CD4-positive, alpha-beta T cell (primary cell): ENCODE data around the gene SCAMP1. TPM values are rescaled to one million over a fixed set of nuclear protein-coding genes. Genes with fewer than 3 reads are reported as not detected.

Experiments
- ATAC-seq: fragments of 200-7000 bp; cut with Tn5 transposase; one replicate; pipeline ENCODE4 v1.10.0; 2022; ENCODE audit warnings: mild to moderate bottlenecking; ENCODE audit not compliant: poor library complexity
- CTCF ChIA-PET: fragments of 350-600 bp; sonication (Branson Sonifier 250); formaldehyde crosslinking; loops from one replicate; lab custom pipeline; 2021; ENCODE audit warnings: antibody characterized with exemption, inconsistent platforms; lab: Charles Lee
- POLR2A ChIA-PET: fragments of 350-600 bp; sonication (Branson Sonifier 250); formaldehyde crosslinking; loops from one replicate; lab custom pipeline; 2021; ENCODE audit warnings: antibody characterized with exemption, inconsistent platforms; lab: Charles Lee
- DNase-seq, 14 experiments: peaks; one replicate each; pipeline ENCODE4 v3.0.0-alpha.2; 2013 to 2020; ENCODE audit warnings: mixed read lengths in 2 of 14
- H3K27ac ChIP-seq, 2 donors: one replicate each; pipeline versions ENCODE4 v1.5.1 to v1.7.0; 2013; ENCODE audit warnings: low read length in 2 of 2, low read depth in 1 of 2, mild to moderate bottlenecking in 1 of 2
- H3K27me3 ChIP-seq, 2 experiments: 1 replicate in 1 of 2; 2 replicates in 1 of 2; pipeline versions ENCODE4 v1.6.1 to v1.7.0; 2013; ENCODE audit warnings: low read length in 2 of 2, control low read depth in 1 of 2, mild to moderate bottlenecking in 1 of 2, moderate library complexity in 1 of 2; ENCODE audit not compliant: insufficient read depth in 2 of 2, control insufficient read depth in 1 of 2
- H3K36me3 ChIP-seq: one replicate; pipeline ENCODE4 v1.6.1; 2013; ENCODE audit warnings: low read length, control low read depth; ENCODE audit not compliant: insufficient read depth
- H3K4me1 ChIP-seq: one replicate; pipeline ENCODE4 v1.6.1; 2013; ENCODE audit warnings: low read length, control low read depth; ENCODE audit not compliant: insufficient read depth
- H3K4me3 ChIP-seq: one replicate; pipeline ENCODE4 v1.5.1; 2013; ENCODE audit warnings: mild to moderate bottlenecking, low read length, moderate library complexity
- H3K9me3 ChIP-seq, 2 experiments: 1 replicate in 1 of 2; 2 replicates in 1 of 2; pipeline versions ENCODE4 v1.6.1 to v1.7.0; 2013; ENCODE audit warnings: low read length in 2 of 2, mild to moderate bottlenecking in 2 of 2, control low read depth in 1 of 2, moderate library complexity in 1 of 2; ENCODE audit not compliant: control insufficient read depth in 1 of 2, insufficient read depth in 1 of 2
- H3K27ac Mint-ChIP-seq: one replicate; pipeline ENCODE4 v1.8.0; 2020; ENCODE audit warnings: mixed read lengths
- H3K27me3 Mint-ChIP-seq: one replicate; pipeline ENCODE4 v1.8.0; 2021; ENCODE audit warnings: mixed read lengths
- H3K36me3 Mint-ChIP-seq: one replicate; pipeline ENCODE4 v1.8.0; 2021; ENCODE audit warnings: low read depth, mixed read lengths
- H3K4me1 Mint-ChIP-seq: one replicate; pipeline ENCODE4 v1.8.0; 2021; ENCODE audit warnings: low read depth, mixed read lengths
- H3K4me3 Mint-ChIP-seq: one replicate; pipeline ENCODE4 v1.8.0; 2020; ENCODE audit warnings: mild to moderate bottlenecking, mixed read lengths
- H3K9me3 Mint-ChIP-seq: one replicate; pipeline ENCODE4 v1.8.0; 2020; ENCODE audit warnings: mixed read lengths
- CTCF ChIP-seq: fragments of 200-600 bp; IDR thresholded peaks from one replicate; pipeline ENCODE4 v1.8.0; 2022; ENCODE audit warnings: antibody characterized with exemption, mild to moderate bottlenecking
- intact Hi-C, 2 experiments: fragments of 100-400 bp; cut with DNase I in 1 of 2; cut with micrococcal nuclease in 1 of 2; formaldehyde crosslinking; loops; one replicate each; pipeline versions ENCODE4 v1.15.1 to v1.9.0; 2023 to 2025; cut with DNase I, micrococcal nuclease
- total RNA-seq, 174 experiments: library from RNA in 2 of 174; stranded (reverse) in 2 of 174; gene quantifications; one replicate each; pipeline ENCODE4 v1.2.3 and lab custom pipeline; 2021 to 2026

Gene SCAMP1
- total RNA-seq, 2 experiments from 2014 or later, result 16.0 to 18.4 TPM

GRCh38 chr5:78490709-78491485 is 130.5 kb downstream of the SCAMP1 start:
- no peak for TF ChIP-seq CTCF
- no peak for ATAC-seq
- no peaks in the 10 kb centered on the region for H3K27me3 Mint-ChIP-seq
- H3K27ac ChIP-seq, result no peak overlapping the region
- H3K27me3 ChIP-seq, result no peaks in the 10 kb centered on the region
- no peak overlapping the region for H3K4me3 ChIP-seq
- no peaks in the 10 kb centered on the region for H3K36me3 ChIP-seq
- no peaks in the 10 kb centered on the region for H3K4me1 ChIP-seq
- no peaks in the 10 kb centered on the region for H3K9me3 Mint-ChIP-seq
- POLR2A ChIA-PET, result no interaction called here
- CTCF ChIA-PET, result no interaction called here
- no peaks in the 10 kb centered on the region for H3K4me1 Mint-ChIP-seq
- H3K9me3 ChIP-seq, result no peaks in the 10 kb centered on the region
- H3K27ac Mint-ChIP-seq, result no peak overlapping the region
- no peak for DNase-seq
- H3K4me3 Mint-ChIP-seq, result no peak overlapping the region
- intact Hi-C loops, result no loop called here
- H3K36me3 Mint-ChIP-seq, result peaks cover 14% of the 10 kb centered on the region

GRCh38 chr5:78492224-78492623 is 131.8 kb downstream of the SCAMP1 start:
- no peaks in the 10 kb centered on the region for H3K36me3 ChIP-seq
- Mint-ChIP-seq H3K36me3 (peaks cover 14% of the 10 kb centered on the region), H3K27me3 (peaks cover 7% of the 10 kb centered on the region), H3K4me3 (no peak overlapping the region), H3K9me3 (no peaks in the 10 kb centered on the region), H3K4me1 (no peaks in the 10 kb centered on the region), H3K27ac (no peak overlapping the region)
- no peaks in the 10 kb centered on the region for H3K4me1 ChIP-seq
- H3K4me3 ChIP-seq, result no peak overlapping the region
- ChIA-PET POLR2A (no interaction called here), CTCF (no interaction called here)
- DNase-seq (no peak), ATAC-seq (no peak)
- intact Hi-C loops, result no loop called here
- H3K27me3 ChIP-seq, result no peaks in the 10 kb centered on the region
- TF ChIP-seq CTCF, result no peak
- H3K9me3 ChIP-seq, result no peaks in the 10 kb centered on the region
- no peak overlapping the region for H3K27ac ChIP-seq

- H3K4me3 Mint-ChIP-seq, result no peak overlapping the region
- intact Hi-C loops, result no loop called here
- Histone ChIP-seq H3K9me3 (no peaks in the 10 kb centered on the region), H3K27ac (no peak overlapping the region), H3K4me3 (no peak overlapping the region), H3K27me3 (no peaks in the 10 kb centered on the region), H3K36me3 (no peaks in the 10 kb centered on the region), H3K4me1 (no peaks in the 10 kb centered on the region)
- ChIA-PET CTCF (no interaction called here), POLR2A (no interaction called here)
- H3K27ac Mint-ChIP-seq, result no peak overlapping the region
- DNase-seq (no peak), ATAC-seq (no peak)
- no peak for TF ChIP-seq CTCF
- no peaks in the 10 kb centered on the region for H3K9me3 Mint-ChIP-seq
- peaks cover 14% of the 10 kb centered on the region for H3K36me3 Mint-ChIP-seq
- peaks cover 10% of the 10 kb centered on the region for H3K27me3 Mint-ChIP-seq
- no peaks in the 10 kb centered on the region for H3K4me1 Mint-ChIP-seq
These were observed 132.2 kb downstream of the SCAMP1 start for GRCh38 chr5:78492650-78493049.
